K562 (cell line): ENCODE results near the gene WRAP53. TPM values are rescaled to one million over a fixed set of nuclear protein-coding genes. Genes with fewer than 3 reads are reported as not detected.

ENCODE experiments used
- ATF2 ChIP-seq: sonication (generic); formaldehyde crosslinking; IDR thresholded peaks from 2 replicates; pipeline ENCODE4 v1.8.1; 2022; ENCODE audit warnings: missing genetic modification reagents
- BRF2 ChIP-seq: IDR thresholded peaks from 3 replicates; pipeline ENCODE4 v1.6.1; 2011; ENCODE audit warnings: borderline replicate concordance, mild to moderate bottlenecking; ENCODE audit not compliant: insufficient read length, insufficient read depth
- DIDO1 ChIP-seq: fragments of 450-650 bp; IDR thresholded peaks from 2 replicates; pipeline ENCODE4 v1.6.1; 2016; ENCODE audit warnings: low read depth, missing biosample characterization, missing genetic modification characterization
- FOXA3 ChIP-seq, 2 experiments: fragments of 450-650 bp in 1 of 2; sonication (generic) in 1 of 2; formaldehyde crosslinking; IDR thresholded peaks in 1 of 2; conservative IDR thresholded peaks in 1 of 2; 2 replicates each; pipeline versions ENCODE4 v1.4.0 to v1.8.0; 2020 to 2022; ENCODE audit warnings: mild to moderate bottlenecking in 2 of 2, missing genetic modification reagents in 1 of 2
- GABPB1 ChIP-seq: sonication (generic); formaldehyde crosslinking; IDR thresholded peaks from 2 replicates; pipeline ENCODE4 v1.8.0; 2022; ENCODE audit warnings: mild to moderate bottlenecking, missing genetic modification reagents
- HMG20A ChIP-seq: fragments of 450-650 bp; formaldehyde crosslinking; conservative IDR thresholded peaks from 2 replicates; pipeline ENCODE4 v1.4.0; 2020; ENCODE audit warnings: mild to moderate bottlenecking, mixed read lengths
- POLR3G ChIP-seq: IDR thresholded peaks from 2 replicates; pipeline ENCODE4 v1.6.1; 2011; ENCODE audit not compliant: insufficient read length, insufficient replicate concordance; ENCODE audit errors: extremely low read depth
- SMARCB1 ChIP-seq: IDR thresholded peaks from 2 replicates; pipeline ENCODE4 v1.6.1; 2011; ENCODE audit warnings: improper control_type of control experiment, low read depth; ENCODE audit not compliant: insufficient read length
- SMARCE1 ChIP-seq: fragments of 450-650 bp; IDR thresholded peaks from 2 replicates; pipeline ENCODE4 v1.7.1; 2016; ENCODE audit warnings: mild to moderate bottlenecking
- SNRNP70 ChIP-seq: fragments of 200-400 bp; formaldehyde crosslinking; optimal IDR thresholded peaks from 2 replicates; pipeline ENCODE3; 2017; ENCODE audit warnings: low read depth, low read length
- UBTF ChIP-seq, 2 experiments: IDR thresholded peaks; 2 replicates each; pipeline ENCODE4 v1.6.1; 2012; ENCODE audit warnings: improper control_type of control experiment in 2 of 2, low read depth in 2 of 2, low read length in 2 of 2, borderline replicate concordance in 1 of 2
- ZBTB7A ChIP-seq: IDR thresholded peaks from 2 replicates; pipeline ENCODE4 v1.6.1; 2011; ENCODE audit warnings: low read depth, mild to moderate bottlenecking, low read length, moderate library complexity, borderline replicate concordance; ENCODE audit not compliant: control insufficient read depth
- ZBTB8A ChIP-seq: fragments of 450-650 bp; IDR thresholded peaks from 2 replicates; pipeline ENCODE4 v1.6.1; 2018; ENCODE audit warnings: mild to moderate bottlenecking, moderate library complexity; ENCODE audit not compliant: partially characterized antibody
- ZC3H8 ChIP-seq: fragments of 450-650 bp; IDR thresholded peaks from 2 replicates; pipeline ENCODE4 v1.6.1; 2017
- ZKSCAN3 ChIP-seq: fragments of 250-450 bp; sonication (Bioruptor Pico); IDR thresholded peaks from 2 replicates; pipeline ENCODE4 v1.4.0; 2020
- ZNF253 ChIP-seq: fragments of 250-450 bp; sonication (Bioruptor Pico); conservative IDR thresholded peaks from 2 replicates; pipeline ENCODE4 v1.6.1; 2021; ENCODE audit warnings: mild to moderate bottlenecking
- ZNF354B ChIP-seq: fragments of 250-450 bp; sonication (Bioruptor Pico); IDR thresholded peaks from 2 replicates; pipeline ENCODE4 v1.4.0; 2020
- ZNF609 ChIP-seq: sonication (generic); formaldehyde crosslinking; IDR thresholded peaks from 2 replicates; pipeline ENCODE4 v1.8.1; 2023; ENCODE audit warnings: missing genetic modification reagents, mild to moderate bottlenecking, borderline replicate concordance
- polyA plus RNA-seq, 8 experiments: library from polyadenylated mRNA; depleted of rRNA in 4 of 8; stranded (reverse) in 5 of 8; unstranded in 3 of 8; fragments of >200 nt; fragmentation: Nextera tagmentation in 2 of 8; fragmentation: Illumina TruSeq in 1 of 8; extraction: Ambion mirVana in 2 of 8; extraction: Trizol in 1 of 8; gene quantifications; 2 replicates each; pipeline versions ENCODE4 v1.2.1 to v1.2.3, GENCODE V29; 2011 to 2014; ENCODE audit warnings: inconsistent platforms in 1 of 8, missing spikeins in 1 of 8
- total RNA-seq, 7 experiments: library from RNA; depleted of rRNA in 6 of 7; stranded (reverse); fragments of >200 nt in 6 of 7; fragmentation: Illumina TruSeq in 2 of 7; extraction: Trizol in 2 of 7; gene quantifications; 2 replicates each; pipeline versions ENCODE4 v1.2.1 to v1.2.3, GENCODE V29; 2011 to 2021; ENCODE audit warnings: low replicate concordance in 1 of 7

The WRAP53 gene
- total and polyA plus RNA-seq, 9 of the 15 experiments (the other 6 are each of a cell fraction or from before 2014, with no cell fraction given), result 0.72 to 18.2 (median 13.4) TPM

GRCh38 chr17:7687908-7688807 is at the start of gene WRAP53 (continued):
- no peak for TF ChIP-seq ZNF609 (CRISPR knock-in tag)
- no peak for TF ChIP-seq ZBTB8A
- no peak for TF ChIP-seq BRF2
- TF ChIP-seq ZKSCAN3 (CRISPR knock-in tag), result no peak
- no peak for TF ChIP-seq HMG20A (CRISPR knock-in tag)
- no peak for TF ChIP-seq SNRNP70
- no peak for TF ChIP-seq SMARCE1
- peak; percentile 60; the same call in 1 of the 2 replicates for TF ChIP-seq GABPB1 (CRISPR knock-in tag)
- TF ChIP-seq ZNF253 (CRISPR knock-in tag), result no peak
- TF ChIP-seq POLR3G, result no peak
- TF ChIP-seq ZBTB7A, result no peak
- no peak for TF ChIP-seq UBTF (IDR thresholded peaks at IDR 0.05; ENCODE audit: borderline replicate concordance in 1 of 2, low read depth in 2 of 2, low read length in 2 of 2)
- no peak for TF ChIP-seq SMARCB1
- TF ChIP-seq ATF2 (CRISPR knock-in tag), result no peak
- TF ChIP-seq DIDO1, result no peak
- no peak for TF ChIP-seq FOXA3 (CRISPR knock-in tag; conservative IDR thresholded peaks at IDR 0.05 in 1 of 2, IDR thresholded peaks at IDR 0.05 in 1 of 2)
- TF ChIP-seq ZNF354B, result no peak
- no peak for TF ChIP-seq ZC3H8
